ENCODE results near the gene GPR68.

DNA sequence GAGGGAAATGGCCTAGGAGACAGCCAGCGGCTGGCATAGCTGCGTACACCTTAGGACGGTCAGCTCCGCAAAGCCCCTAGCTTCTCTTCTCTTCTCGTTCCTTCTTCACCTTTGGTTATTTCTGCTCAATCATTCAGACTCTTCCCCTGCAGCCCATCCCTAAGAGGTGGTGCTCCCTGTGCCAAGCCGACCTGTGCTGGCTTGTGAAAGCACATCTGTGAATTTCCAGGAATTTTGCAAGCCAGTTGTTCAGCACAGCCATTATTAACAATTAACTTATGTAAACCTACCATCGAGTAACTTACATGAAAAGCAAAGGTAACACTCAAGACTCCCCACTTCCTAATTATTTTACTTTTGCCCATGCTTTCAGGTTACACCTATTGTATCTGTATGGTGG is 20.9 kb upstream of the GPR68 start:
- no peak for TF ChIP-seq HOXD13 (CRISPR knock-in tag; IDR thresholded peaks at IDR 0.05; ENCODE audit: borderline replicate concordance)
- TF ChIP-seq YY1 (tag by site-specific recombination; IDR thresholded peaks at IDR 0.05): no peak
